Liver (tissue), 3 donors: ENCODE measurements around the gene MVB12A.

ENCODE experiments used
- CTCF ChIP-seq: fragments of 150-350 bp; IDR thresholded peaks from 2 replicates; pipeline ENCODE4 v1.5.1; 2017; ENCODE audit warnings: improper control_type of control experiment, low read depth, low read length; ENCODE audit not compliant: missing input control
- RAD21 ChIP-seq, 2 donors: IDR thresholded peaks; 2 replicates each; pipeline ENCODE4 v1.6.1; 2016; ENCODE audit warnings: antibody characterized with exemption in 2 of 2, mild to moderate bottlenecking in 2 of 2
- donor health status: healthy.
- donor health status: healthy.

GRCh38 chr19:17393002-17393401 lies 26.8 kb upstream of the MVB12A start:
- no peak for TF ChIP-seq RAD21 (IDR thresholded peaks at IDR 0.05)
- TF ChIP-seq CTCF, result no peak
